IPS DF 6.9 (cell line): ENCODE measurements around the gene RGS17.

Experiments used
- DNase-seq: peaks from one replicate; pipeline ENCODE4 v3.0.0-alpha.2; 2013; ENCODE audit warnings: low read depth, low spot score
- H3K27ac ChIP-seq: one replicate; pipeline ENCODE4 v1.5.1; 2013; ENCODE audit warnings: low read length, control low read depth
- H3K27me3 ChIP-seq: 2 replicates; pipeline ENCODE4 v1.6.1; 2013; ENCODE audit warnings: mild to moderate bottlenecking, low read length; ENCODE audit not compliant: control insufficient read depth, insufficient read depth
- H3K36me3 ChIP-seq: 2 replicates; pipeline ENCODE4 v1.6.1; 2013; ENCODE audit warnings: low read length; ENCODE audit not compliant: control insufficient read depth, insufficient read depth
- H3K4me1 ChIP-seq: 2 replicates; pipeline ENCODE4 v1.6.1; 2013; ENCODE audit warnings: low read length; ENCODE audit not compliant: control insufficient read depth, insufficient read depth
- H3K4me3 ChIP-seq: 2 replicates; pipeline ENCODE4 v1.5.1; 2013; ENCODE audit warnings: mild to moderate bottlenecking, low read length
- H3K9me3 ChIP-seq: 2 replicates; pipeline ENCODE4 v1.6.1; 2013; ENCODE audit warnings: low read length, inconsistent platforms; ENCODE audit not compliant: control insufficient read depth, insufficient read depth
- WGBS: extraction: QIAGEN DNeasy Blood & Tissue Kit; methylation state at CpG from one replicate; pipeline ENCODE4 v1.1.7; 2013; ENCODE audit warnings: mixed read lengths, missing lambda C conversion rate; ENCODE audit not compliant: insufficient read length, insufficient coverage; 5-methylcytosine and 5-hydroxymethylcytosine counted together

RGS17 gene

GRCh38 chr6:153043719-153044118 is 87.4 kb downstream of the RGS17 start:
- H3K27ac ChIP-seq, result no peak overlapping the region
- H3K27me3 ChIP-seq, result no peaks in the 10 kb centered on the region
- H3K4me1 ChIP-seq, result no peaks in the 10 kb centered on the region
- no peak for DNase-seq
- no peaks in the 10 kb centered on the region for H3K36me3 ChIP-seq
- 100% methylated on average over 1 of the region's 3 CpGs for WGBS
- no peak overlapping the region for H3K4me3 ChIP-seq
- H3K9me3 ChIP-seq, result no peaks in the 10 kb centered on the region

- no CpG with 5 or more reads among the region's 4 CpGs for WGBS
- Histone ChIP-seq H3K27me3 (no peaks in the 10 kb centered on the region), H3K27ac (no peak overlapping the region), H3K9me3 (no peaks in the 10 kb centered on the region), H3K4me3 (no peak overlapping the region), H3K36me3 (no peaks in the 10 kb centered on the region), H3K4me1 (no peaks in the 10 kb centered on the region)
- no peak for DNase-seq
Observed at GRCh38 chr6:153038378-153039057, 92.6 kb downstream of the RGS17 start.

GRCh38 chr6:153034139-153034538 is 96.9 kb downstream of the RGS17 start:
- H3K4me3 ChIP-seq, result no peak overlapping the region
- no CpG with 5 or more reads among the region's 9 CpGs for WGBS
- H3K27me3 ChIP-seq, result no peaks in the 10 kb centered on the region
- no peak overlapping the region for H3K27ac ChIP-seq
- no peaks in the 10 kb centered on the region for H3K9me3 ChIP-seq
- no peak for DNase-seq
- H3K36me3 ChIP-seq, result no peaks in the 10 kb centered on the region
- H3K4me1 ChIP-seq, result no peaks in the 10 kb centered on the region

- H3K4me3 ChIP-seq, result no peak overlapping the region
- H3K36me3 ChIP-seq, result no peaks in the 10 kb centered on the region
- no peaks in the 10 kb centered on the region for H3K27me3 ChIP-seq
- no peak overlapping the region for H3K27ac ChIP-seq
- DNase-seq, result no peak
- no CpG with 5 or more reads among the region's 9 CpGs for WGBS
- no peaks in the 10 kb centered on the region for H3K9me3 ChIP-seq
- no peaks in the 10 kb centered on the region for H3K4me1 ChIP-seq
Observed at GRCh38 chr6:153032255-153032882, 98.7 kb downstream of the RGS17 start.

GRCh38 chr6:153031335-153031955 is 99.6 kb downstream of the RGS17 start:
- no CpG with 5 or more reads among the region's 1 CpG for whole genome bisulfite sequencing
- no peak for DNase-seq
- Histone ChIP-seq H3K9me3 (no peaks in the 10 kb centered on the region), H3K36me3 (no peaks in the 10 kb centered on the region), H3K4me1 (no peaks in the 10 kb centered on the region), H3K4me3 (no peak overlapping the region), H3K27me3 (no peaks in the 10 kb centered on the region), H3K27ac (no peak overlapping the region)

GRCh38 chr6:153028963-153029362 is 102.1 kb downstream of the RGS17 start:
- H3K4me1 ChIP-seq, result no peaks in the 10 kb centered on the region
- no peaks in the 10 kb centered on the region for H3K27me3 ChIP-seq
- no CpG with 5 or more reads among the region's 4 CpGs for WGBS
- no peak overlapping the region for H3K27ac ChIP-seq
- DNase-seq, result no peak
- no peaks in the 10 kb centered on the region for H3K9me3 ChIP-seq
- no peaks in the 10 kb centered on the region for H3K36me3 ChIP-seq
- no peak overlapping the region for H3K4me3 ChIP-seq

- Histone ChIP-seq H3K9me3 (no peaks in the 10 kb centered on the region), H3K27me3 (no peaks in the 10 kb centered on the region), H3K27ac (no peak overlapping the region), H3K4me3 (no peak overlapping the region), H3K4me1 (no peaks in the 10 kb centered on the region), H3K36me3 (no peaks in the 10 kb centered on the region)
- DNase-seq, result no peak
- WGBS, result no CpG with 5 or more reads among the region's 2 CpGs
Observed at GRCh38 chr6:153028286-153028685, 102.8 kb downstream of the RGS17 start.

- DNase-seq, result no peak
- no CpG with 5 or more reads among the region's 4 CpGs for WGBS
- Histone ChIP-seq H3K9me3 (no peaks in the 10 kb centered on the region), H3K4me3 (no peak overlapping the region), H3K36me3 (no peaks in the 10 kb centered on the region), H3K27ac (no peak overlapping the region), H3K4me1 (no peaks in the 10 kb centered on the region), H3K27me3 (no peaks in the 10 kb centered on the region)
Observed at GRCh38 chr6:153027480-153027879, 103.6 kb downstream of the RGS17 start.

- WGBS, result no CpG with 5 or more reads among the region's 1 CpG
- no peaks in the 10 kb centered on the region for H3K27me3 ChIP-seq
- no peak overlapping the region for H3K4me3 ChIP-seq
- H3K27ac ChIP-seq, result no peak overlapping the region
- H3K36me3 ChIP-seq, result no peaks in the 10 kb centered on the region
- no peaks in the 10 kb centered on the region for H3K4me1 ChIP-seq
- no peaks in the 10 kb centered on the region for H3K9me3 ChIP-seq
- DNase-seq, result no peak
Observed at GRCh38 chr6:153024709-153025017, 106.4 kb downstream of the RGS17 start.

GRCh38 chr6:153023977-153024708 is 106.9 kb downstream of the RGS17 start:
- WGBS, result no CpG with 5 or more reads among the region's 6 CpGs
- H3K4me1 ChIP-seq, result no peaks in the 10 kb centered on the region

More at GRCh38 chr6:153023977-153024708, 106.9 kb downstream of the RGS17 start:
- Histone ChIP-seq H3K36me3 (no peaks in the 10 kb centered on the region), H3K27ac (no peak overlapping the region), H3K9me3 (no peaks in the 10 kb centered on the region), H3K4me3 (no peak overlapping the region), H3K27me3 (no peaks in the 10 kb centered on the region)
- peak; percentile 37 for DNase-seq
